GM06990 (cell line): ENCODE results near the gene HPDL.

Source experiments
- DNase-seq: peaks from one replicate; pipeline ENCODE4 v3.0.0-alpha.2; 2011; ENCODE audit not compliant: insufficient read length; ENCODE audit errors: extremely low read depth
- H3K27me3 ChIP-seq: replicated peaks from 2 replicates; pipeline ENCODE4 v1.6.0; 2011; ENCODE audit warnings: low read length; ENCODE audit not compliant: control insufficient read depth, insufficient read depth
- H3K36me3 ChIP-seq: 2 replicates; pipeline ENCODE4 v1.5.1; 2011; ENCODE audit warnings: low read length; ENCODE audit not compliant: control insufficient read depth, insufficient read depth
- H3K4me3 ChIP-seq: replicated peaks from 2 replicates; pipeline ENCODE4 v1.5.1; 2011; ENCODE audit warnings: low read depth, mild to moderate bottlenecking, control low read depth, low read length
- CTCF ChIP-seq: IDR thresholded peaks from 2 replicates; pipeline ENCODE4 v1.5.1; 2011; ENCODE audit warnings: low read length, control low read depth, mild to moderate bottlenecking, inconsistent platforms; ENCODE audit not compliant: insufficient read depth, poor library complexity, severe bottlenecking

The HPDL gene

GRCh38 chr1:45299296-45299695, 27.4 kb upstream of the HPDL start:
- TF ChIP-seq CTCF, result no peak
- Histone ChIP-seq H3K27me3 (no peaks in the 10 kb centered on the region), H3K36me3 (no peaks in the 10 kb centered on the region), H3K4me3 (no peak overlapping the region)
- DNase-seq, result no peak

GRCh38 chr1:45299981-45300668, 26.6 kb upstream of the HPDL start:
- no peaks in the 10 kb centered on the region for H3K36me3 ChIP-seq
- no peaks in the 10 kb centered on the region for H3K27me3 ChIP-seq
- no peak for DNase-seq
- H3K4me3 ChIP-seq, result no peak overlapping the region
- TF ChIP-seq CTCF, result peak; percentile 79

GRCh38 chr1:45300669-45300997, 26.1 kb upstream of the HPDL start:
- no peak overlapping the region for H3K4me3 ChIP-seq
- no peaks in the 10 kb centered on the region for H3K36me3 ChIP-seq
- TF ChIP-seq CTCF, result no peak
- H3K27me3 ChIP-seq, result no peaks in the 10 kb centered on the region
- DNase-seq, result no peak

- H3K27me3 ChIP-seq, result no peaks in the 10 kb centered on the region
- no peaks in the 10 kb centered on the region for H3K36me3 ChIP-seq
- no peak for DNase-seq
- peak overlapping the region; percentile 71 for H3K4me3 ChIP-seq
- no peak for TF ChIP-seq CTCF
These were observed 24.1 kb upstream of the HPDL start for GRCh38 chr1:45302505-45303150.

GRCh38 chr1:45303520-45304310, 23.0 kb upstream of the HPDL start:
- TF ChIP-seq CTCF, result peak; percentile 81

More at GRCh38 chr1:45303520-45304310, 23.0 kb upstream of the HPDL start:
- no peaks in the 10 kb centered on the region for H3K36me3 ChIP-seq
- peak; percentile 97 for DNase-seq
- no peaks in the 10 kb centered on the region for H3K27me3 ChIP-seq
- H3K4me3 ChIP-seq, result peak overlapping the region; percentile 80
